Ureter (tissue), 1 donor: ENCODE data around the gene MT1E. TPM values are rescaled to one million over a fixed set of nuclear protein-coding genes. Genes with fewer than 3 reads are reported as not detected.

Experiments
- DNase-seq: peaks from one replicate; pipeline ENCODE4 v3.0.0-alpha.2; 2020; ENCODE audit warnings: low spot score
- total RNA-seq: library from RNA; stranded (reverse); gene quantifications from one replicate; pipeline ENCODE4 v1.2.4, GENCODE V29; 2023
- donor health status: DM: yes; HTN: yes; CAD: no.

The MT1E gene
- total RNA-seq, 1 donor from 2014 or later: 98.7 TPM

DNA sequence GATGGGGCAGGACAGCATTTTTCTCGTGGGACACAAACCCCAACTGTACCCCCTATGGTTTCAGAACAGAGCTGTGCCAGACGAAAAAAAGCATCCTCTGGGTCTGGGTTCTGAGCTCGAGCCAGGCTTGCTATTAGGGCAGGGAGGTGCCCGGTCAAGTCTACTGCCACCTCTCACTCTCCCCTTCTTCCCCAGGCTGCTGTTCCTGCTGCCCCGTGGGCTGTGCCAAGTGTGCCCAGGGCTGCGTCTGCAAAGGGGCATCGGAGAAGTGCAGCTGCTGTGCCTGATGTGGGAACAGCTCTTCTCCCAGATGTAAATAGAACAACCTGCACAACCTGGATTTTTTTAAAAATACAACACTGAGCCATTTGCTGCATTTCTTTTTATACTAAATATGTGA, 1.1 kb downstream of the MT1E start:
- DNase-seq: no peak

DNA sequence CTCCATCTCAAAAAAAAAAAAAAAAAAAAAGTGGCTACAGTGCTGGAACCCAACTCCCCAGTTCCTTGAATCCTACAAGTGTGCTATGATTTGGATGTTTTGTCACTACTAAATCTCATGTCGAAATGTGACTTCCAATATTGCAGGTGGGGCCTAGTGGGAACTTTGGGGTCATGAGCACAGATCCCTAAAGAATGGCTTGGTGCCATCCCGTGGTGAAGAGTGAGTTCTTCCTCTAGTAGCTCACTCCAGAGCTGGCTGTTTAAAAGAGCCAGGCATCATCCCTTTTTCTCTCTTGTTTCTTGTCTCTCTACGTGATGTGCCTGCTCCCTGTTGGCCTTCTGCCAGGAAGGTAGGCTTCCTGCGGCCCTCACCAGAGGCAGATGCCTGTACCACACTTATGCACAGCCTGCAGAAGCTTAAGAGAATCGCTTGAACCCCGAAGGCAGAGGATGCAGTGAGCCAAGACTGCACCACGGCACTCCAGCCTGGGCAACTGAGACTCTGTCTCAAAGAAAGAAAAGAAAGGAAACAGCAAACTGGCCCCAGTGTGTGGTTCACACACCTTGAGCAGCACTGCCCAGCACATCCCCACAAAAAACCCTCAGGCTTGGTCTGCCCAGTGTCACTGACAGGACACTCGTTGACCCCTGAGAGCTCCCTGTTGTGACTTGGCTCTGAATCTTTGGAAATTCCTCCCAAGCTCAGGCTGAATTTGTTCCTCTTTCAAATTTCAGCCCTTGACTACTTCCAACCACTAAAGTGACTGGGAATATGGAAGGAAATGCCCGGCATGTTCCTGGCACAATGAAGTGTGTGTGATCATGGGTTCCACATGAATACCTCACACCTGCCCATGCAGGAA, 3.1 kb downstream of the MT1E start:
- no peak for DNase-seq

DNA sequence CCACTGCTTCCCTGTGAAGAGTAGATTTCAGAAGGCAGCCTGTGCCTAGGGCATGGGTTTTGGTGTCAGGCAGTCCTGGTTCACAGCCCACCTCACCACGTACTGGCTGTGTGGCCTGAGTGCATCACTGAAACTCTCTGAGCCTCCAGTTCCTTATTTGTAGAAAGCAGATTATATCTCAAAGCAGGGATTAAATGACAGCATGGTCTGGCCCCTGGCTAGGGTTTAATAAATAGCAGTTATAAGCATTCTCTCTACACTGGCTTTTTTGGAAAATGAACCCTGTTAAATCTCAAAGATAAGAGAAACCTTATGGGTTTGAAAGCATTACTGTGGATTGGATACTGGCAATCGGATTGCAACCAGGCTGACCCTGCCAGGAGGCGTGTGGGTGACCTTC, 4.0 kb downstream of the MT1E start:
- DNase-seq: no peak

DNA sequence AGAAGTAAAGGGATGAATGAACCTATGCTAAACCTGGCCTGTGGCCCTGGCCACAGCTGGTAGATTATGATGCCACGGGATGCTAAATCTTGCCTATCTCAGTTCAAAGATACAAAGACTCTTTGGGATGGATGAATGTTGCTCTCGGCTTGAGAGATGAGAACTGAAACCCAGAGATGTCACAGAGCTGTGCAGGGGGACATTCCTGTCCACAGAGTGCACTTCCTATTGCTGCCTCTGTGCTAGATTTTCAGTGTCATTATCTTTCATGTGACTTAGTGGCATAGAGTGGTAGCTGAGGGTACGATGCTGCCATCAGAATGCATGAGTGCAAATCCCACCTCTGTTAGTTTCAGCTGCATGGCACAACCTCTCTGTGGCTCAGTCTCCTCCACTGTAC, 4.6 kb downstream of the MT1E start:
- no peak for DNase-seq

DNA sequence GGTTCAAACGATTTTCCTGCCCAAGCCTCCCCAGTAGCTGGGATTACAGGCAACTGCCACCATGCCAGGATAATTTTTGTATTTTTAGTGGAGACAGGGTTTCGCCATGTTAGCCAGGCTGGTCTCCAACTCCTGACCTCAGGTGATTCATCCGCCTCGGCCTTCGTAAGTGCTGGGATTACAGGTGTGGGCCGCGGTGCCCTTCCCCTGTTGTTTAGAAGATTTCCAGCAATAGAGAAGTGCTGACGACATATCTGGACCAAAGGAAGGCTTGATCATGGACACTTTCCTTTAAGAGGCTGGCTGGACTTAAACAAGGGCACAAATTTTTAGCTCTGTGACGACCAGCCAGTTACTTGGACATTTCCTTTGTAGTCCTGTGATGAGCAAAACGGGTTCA, 5.6 kb downstream of the MT1E start:
- DNase-seq: no peak

DNA sequence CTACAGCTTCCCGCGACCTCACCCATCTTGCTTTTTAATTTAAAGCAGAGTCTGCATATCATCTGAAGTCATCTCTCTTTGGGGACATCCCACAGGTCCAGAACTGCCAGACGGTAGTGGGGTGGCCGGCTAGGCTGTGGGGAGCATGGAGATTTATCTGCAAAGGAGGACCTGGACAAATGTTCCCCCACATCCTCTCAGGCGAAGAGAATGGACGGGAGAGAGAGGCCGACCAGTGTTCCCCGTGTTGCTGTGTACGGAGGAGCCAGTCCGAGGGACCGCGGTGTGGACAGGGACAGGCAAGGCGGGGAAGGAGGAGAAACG, 6.2 kb downstream of the MT1E start:
- DNase-seq: no peak

DNA sequence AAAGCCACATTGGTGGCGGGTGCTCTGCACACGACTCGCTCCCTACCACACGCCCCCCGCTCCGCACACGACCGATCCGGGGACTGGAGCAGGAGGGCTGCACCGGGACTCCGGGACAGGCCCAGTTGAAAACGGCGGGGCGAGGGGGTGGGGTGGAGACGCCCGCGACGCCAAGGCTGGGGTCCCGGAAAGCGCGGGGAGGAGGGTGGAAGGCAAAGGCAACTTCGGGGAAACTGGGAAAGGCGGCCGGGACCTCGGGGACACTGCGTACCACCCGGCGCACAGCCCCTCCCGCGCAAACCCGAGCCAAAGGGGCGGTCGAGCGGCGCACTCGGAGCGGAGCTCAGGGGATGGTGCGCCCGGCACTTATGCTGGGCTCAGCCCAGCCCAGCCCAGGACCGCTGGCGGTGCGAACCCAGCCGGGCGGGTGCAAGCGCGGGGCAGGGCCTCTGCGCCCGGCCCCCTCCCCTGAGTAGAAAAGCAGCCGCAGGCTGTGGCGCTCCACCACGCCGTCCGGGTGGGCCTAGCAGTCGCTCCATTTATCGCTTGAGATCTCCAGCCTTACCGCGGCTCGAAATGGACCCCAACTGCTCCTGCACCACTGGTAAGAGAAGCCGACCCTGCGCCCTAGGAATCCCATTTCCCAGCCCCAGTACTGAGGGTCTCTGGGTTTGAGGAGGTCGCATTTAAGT, 6.7 kb downstream of the MT1E start, which contains the start of gene MT1M:
Gene MT1M, plus strand, starts transcription at position 504 of the 692 bp plus-strand sequence. Its CDS starts 73 bp downstream, at position 577.
- DNase-seq: peak; percentile 58

DNA sequence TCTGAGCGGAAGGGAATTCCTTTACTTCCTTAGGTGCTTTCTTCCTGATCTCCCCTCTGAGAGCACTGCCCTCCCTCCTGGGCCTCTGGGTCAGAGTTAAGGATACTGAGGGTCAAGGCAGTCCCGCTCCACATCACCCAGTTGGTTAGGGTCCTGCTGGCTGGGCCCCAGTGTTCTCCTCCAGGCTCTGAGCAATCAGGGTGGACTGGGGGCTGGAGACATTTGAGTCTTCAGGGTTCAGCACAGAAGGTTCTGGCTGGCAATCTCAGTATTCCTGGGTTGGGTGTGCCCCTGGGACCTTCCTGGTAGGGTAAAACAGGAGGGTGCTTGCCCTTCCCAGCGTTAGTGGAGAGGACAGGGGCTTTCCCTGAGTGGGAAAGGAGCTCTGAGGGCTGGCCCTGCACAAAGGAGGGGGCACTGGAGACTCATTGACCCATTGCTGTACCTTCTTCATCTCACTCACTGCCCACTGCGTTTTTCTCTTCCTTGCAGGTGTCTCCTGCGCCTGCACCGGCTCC, 7.3 kb downstream of the MT1E start:
- no peak for DNase-seq

DNA sequence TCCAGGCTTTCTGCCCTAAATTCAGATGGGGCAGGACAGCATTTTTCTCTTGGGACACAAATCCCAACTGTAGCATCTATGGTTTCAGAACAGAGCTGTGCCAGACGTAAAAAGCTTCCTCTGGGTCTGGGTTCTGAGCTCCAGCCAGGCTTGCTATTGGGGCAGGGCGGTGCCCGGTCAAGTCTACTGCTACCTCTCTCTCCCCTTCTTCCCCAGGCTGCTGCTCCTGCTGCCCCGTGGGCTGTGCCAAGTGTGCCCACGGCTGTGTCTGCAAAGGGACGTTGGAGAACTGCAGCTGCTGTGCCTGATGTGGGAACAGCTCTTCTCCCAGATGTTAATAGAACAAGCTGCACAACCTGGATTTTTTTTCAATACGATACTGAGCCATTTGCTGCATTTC, 8.0 kb downstream of the MT1E start:
- no peak for DNase-seq

DNA sequence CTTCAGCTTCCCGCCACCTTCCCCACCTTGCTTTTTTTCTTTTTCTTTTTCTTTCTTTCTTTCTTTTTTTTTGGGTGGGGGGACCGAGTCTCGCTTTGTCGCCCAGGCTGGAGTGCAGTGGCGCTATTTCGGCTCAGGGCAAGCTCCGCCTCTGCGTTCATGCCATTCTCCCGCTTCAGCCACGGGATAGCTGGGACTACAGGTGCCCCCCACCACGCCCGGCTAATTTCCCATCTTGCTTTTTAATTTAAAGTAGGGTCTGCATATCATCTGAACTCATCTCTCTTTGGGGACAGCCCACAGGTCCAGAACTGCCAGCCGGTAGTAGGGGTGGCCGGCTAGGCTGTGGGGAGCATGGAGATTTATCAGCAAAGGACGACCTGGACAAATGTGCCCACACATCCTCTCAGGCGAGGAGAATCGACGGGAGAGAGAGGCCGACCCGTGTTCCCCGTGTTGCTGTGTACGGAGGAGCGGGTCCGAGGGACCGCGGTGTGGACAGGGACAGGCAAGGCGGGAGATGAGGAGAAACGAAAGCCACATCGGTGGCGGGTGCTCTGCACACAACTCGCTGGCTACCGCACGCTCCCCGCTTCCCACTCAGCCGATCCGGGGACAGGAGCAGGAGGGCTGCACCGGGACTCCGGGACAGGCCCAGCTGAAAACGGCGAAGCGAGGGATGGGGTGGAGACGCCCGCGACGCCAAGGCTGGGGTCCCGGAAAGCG, 9.3 kb downstream of the MT1E start:
- no peak for DNase-seq

DNA sequence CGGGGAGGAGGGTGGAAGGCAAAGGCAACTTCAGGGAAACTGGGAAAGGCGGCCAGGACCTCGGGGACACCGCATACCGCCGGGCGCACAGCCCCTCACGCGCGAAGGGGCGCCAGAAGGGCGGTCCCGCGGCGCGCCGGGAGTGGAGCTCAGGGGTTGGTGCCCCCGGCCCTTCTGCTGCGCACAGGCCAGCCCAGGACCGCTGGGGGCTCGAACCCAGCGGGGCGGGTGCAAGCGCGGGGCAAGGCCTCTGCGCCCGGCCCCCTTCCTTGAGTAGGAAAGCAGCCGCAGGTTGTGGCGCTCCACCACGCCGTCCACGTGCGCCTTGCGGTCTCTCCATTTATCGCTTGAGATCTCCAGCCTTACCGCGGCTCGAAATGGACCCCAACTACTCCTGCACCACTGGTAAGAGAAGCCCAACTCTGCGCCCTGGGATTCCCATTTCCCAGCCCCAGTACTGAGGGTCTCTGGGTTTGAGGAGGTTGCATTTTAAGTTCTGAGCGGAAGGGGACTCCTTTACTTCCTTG, 9.9 kb downstream of the MT1E start:
- no peak for DNase-seq

DNA sequence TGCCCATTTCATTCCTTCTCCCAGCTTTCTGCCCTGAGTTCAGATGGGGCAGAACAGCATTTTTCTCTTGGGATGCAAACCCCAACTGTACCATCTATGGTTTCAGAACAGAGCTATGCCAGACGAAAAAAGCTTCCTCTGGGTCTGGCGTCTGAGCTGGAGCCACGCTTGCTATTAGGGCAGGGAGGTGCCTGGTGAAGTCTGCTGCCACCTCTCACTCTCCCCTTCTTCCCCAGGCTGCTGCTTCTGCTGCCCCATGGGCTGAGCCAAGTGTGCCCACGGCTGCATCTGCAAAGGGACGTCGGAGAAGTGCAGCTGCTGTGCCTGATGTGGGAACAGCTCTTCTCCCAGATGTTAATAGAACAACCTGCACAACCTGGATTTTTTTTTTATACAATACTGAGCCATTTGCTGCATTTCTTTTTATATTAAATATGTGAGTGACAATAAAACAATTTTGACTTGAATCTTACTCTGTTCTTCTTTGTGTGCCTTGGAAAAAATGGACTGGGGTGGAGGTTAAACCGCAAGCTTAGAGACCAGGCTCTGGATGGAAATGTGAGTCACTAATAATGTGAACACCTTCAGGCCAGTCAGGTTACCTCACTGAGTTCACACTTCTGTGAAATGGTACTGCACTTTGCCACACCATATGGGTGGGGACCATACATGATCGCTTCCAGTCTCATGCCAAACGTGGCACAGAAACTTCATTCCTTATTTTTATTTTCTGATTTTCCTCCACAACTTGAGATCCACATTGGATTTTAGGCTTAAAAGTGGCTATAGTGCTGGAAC, 11.2 kb downstream of the MT1E start:
- no peak for DNase-seq

DNA sequence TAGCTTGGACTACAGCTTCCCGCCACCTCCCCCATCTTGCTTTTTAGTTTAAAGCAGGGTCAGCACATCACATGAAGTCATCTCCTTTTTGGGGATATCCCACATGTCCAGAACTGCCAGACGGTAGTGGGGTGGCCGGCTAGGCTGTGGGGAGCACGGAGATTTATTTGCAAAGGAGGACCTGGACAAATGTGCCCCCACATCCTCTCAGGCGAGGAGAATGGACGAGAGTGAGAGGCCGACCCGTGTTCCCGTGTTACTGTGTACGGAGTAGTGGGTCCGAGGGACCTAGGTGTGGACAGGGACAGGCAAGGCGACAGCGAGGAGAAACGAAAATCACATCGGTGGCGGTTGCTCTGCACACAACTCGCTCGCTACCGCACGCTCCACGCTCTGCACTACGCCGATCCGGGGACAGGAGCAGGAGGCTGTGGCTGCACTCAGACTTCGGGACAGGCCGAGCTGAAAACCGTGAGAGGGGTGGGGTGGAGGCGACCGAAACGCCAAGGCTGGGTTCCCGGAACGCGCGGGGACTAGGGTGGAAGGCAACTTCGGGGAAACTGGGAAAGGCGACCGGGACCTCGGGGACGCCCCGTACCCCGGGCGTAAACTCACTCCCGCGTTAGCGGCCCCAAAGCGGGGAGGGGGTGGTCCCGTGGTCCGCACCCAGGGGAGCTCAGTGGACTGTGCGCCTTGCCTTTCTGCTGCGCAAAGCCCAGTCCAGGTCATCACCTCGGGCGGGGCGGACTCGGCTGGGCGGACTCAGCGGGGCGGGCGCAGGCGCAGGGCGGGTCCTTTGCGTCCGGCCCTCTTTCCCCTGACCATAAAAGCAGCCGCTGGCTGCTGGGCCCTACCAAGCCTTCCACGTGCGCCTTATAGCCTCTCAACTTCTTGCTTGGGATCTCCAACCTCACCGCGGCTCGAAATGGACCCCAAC, 12.5 kb downstream of the MT1E start, which contains the start of gene MT1A:
Gene MT1A, plus strand, starts transcription at position 853 of the 937 bp plus-strand sequence. Its CDS starts 73 bp downstream, at position 926.
- DNase-seq: peak; percentile 83

DNA sequence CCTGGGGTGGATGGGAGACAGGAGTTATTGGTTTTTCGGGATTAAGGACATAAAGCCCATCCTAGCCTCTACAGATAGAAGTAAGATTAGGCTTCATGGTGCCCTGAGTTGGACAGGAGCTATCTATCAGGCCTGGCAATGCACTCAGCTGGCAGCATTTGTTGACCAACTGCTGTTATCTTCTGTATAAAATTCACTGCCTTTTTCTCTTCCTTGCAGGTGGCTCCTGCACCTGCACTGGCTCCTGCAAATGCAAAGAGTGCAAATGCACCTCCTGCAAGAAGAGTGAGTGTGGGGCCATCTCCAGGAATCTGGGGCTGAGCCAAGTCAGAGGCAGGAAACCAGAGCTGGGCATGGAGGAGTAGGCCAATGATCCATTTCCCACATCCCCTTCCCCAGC, 13.5 kb downstream of the MT1E start:
- no peak for DNase-seq

DNA sequence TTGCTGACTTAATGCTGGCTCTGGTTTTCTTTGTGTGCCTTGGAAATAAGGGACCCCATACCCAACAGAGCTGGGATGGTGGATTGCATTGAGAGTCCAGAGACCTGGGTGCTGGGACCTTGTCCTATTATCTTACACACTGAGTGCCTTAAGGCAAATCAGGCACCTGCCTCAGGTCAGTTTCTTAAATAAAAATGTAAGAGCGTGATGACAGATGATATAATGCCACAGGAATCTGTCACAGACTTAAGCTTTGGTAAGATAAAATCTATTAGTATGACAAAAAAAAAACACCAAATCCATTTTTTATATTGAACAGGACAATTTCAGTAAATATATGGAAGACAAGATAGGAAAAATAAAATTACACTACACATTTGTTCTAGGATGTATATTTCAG, 14.5 kb downstream of the MT1E start:
- DNase-seq: no peak

DNA sequence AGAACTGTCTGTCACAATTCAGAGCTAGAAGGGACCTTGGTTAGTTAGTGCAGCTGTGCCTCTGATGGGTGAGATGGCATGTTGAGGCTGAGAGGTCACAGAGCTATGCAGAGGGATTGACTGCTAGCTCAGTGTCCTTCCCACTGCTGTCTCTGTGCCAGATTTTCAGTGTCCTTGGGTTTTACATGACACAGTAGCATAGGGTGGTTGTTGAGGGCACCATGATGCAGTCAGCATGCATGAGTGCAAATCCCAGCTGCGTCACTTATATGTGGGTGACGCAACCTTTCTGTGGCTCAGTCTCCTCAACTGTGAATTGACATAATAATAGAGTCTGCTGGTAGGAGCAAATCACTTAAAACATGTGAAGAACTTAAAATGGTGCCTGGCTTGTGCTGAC, 15.6 kb downstream of the MT1E start:
- no peak for DNase-seq

DNA sequence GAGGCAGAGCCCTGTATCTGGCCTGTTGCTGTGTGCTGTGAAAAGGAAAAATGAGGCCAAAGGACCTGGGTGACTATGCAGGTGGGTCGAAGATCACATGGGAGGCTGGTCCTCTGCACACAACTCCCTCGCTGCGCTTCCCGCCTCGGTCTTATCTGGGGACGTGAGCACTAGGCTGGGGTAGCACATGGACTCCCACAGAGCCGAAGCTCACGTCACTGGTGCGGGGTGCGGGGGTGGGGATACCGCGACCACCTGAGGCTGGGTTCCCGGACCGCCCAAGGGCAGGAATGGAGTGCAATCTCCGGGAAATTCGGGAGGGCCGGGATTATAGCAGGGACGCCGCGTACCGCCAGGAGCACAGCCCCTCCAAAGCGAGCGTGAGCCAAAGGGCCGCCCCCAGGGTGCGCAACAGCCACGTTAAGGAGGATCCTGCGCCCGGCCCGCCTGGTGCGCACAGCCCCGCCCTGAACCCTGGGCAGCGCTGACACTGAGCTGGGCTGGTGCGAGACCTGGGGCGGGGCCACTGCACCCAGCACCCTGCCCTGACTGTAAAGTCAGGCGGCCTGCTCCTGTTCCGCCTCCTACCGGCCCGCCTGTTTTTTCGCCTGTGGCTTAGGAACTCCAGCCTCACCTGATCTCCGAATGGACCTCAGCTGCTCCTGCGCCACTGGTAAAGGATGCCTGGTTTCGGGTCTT, 17.6 kb downstream of the MT1E start:
- DNase-seq: peak; percentile 80

DNA sequence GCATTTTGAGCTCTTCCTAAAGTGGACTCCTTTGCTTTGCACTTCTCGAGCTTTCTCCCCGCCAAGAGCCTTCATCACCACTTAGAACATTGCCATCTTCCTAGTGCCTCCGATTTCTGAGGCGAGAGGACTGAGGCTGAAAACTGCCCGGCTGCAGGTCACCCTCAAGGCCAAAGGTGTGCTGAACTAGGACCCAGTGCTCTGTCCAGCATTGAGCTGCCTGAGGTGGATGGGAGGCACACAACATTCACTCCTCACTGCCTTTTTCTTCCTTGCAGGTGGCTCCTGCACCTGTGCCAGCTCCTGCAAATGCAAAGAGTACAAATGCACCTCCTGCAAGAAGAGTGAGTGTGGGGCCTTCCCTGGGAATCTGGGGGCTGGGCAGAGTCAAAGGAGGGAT, 18.3 kb downstream of the MT1E start:
- DNase-seq: no peak

DNA sequence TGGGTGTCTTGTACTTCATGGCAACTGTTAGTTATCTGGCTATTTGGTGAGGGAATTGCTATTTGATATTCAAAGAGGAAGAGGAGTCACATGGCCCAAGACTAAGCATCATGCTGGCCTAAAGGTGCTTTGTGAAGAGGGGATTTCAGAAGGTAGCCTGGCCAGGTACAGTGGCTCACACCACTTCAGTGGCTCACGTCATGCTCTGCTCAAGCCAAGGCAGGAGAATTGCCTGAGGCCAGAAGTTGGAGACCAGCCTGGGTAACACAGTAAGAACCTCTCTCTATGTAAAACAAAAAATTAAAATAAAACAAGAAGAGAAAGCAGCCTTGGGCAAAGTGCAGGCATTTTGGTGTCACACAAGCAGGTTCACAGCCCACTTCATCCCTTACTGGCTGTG, 19.7 kb downstream of the MT1E start:
- no peak for DNase-seq
